SK-N-SH treated with all-trans-retinoic acid at 6 μM for 48 hours (cell line): ENCODE data around the gene CRIP1.

Source experiments
- ATAC-seq: fragments of 200-7000 bp; cut with Tn5 transposase; 3 replicates; pipeline ENCODE4 v1.9.1; 2020; ENCODE audit warnings: mild to moderate bottlenecking, moderate library complexity
- ARNTL ChIP-seq: fragments of 450-650 bp; formaldehyde crosslinking; IDR thresholded peaks from 2 replicates; pipeline ENCODE4 v1.5.0; 2020; ENCODE audit warnings: low read depth, mild to moderate bottlenecking, moderate library complexity, borderline replicate concordance
- CSDC2 ChIP-seq: fragments of 250-450 bp; sonication (Bioruptor Pico); IDR thresholded peaks from 2 replicates; pipeline ENCODE4 v1.5.0; 2020; ENCODE audit warnings: mild to moderate bottlenecking, moderate library complexity
- ESRRG ChIP-seq: fragments of 250-450 bp; sonication (Bioruptor Pico); IDR thresholded peaks from 2 replicates; pipeline ENCODE4 v1.6.1; 2021; ENCODE audit warnings: mild to moderate bottlenecking
- GLIS3 ChIP-seq: fragments of 250-450 bp; sonication (Bioruptor Pico); IDR thresholded peaks from 2 replicates; pipeline ENCODE4 v1.5.0; 2020; ENCODE audit warnings: mild to moderate bottlenecking, moderate library complexity
- ISL1 ChIP-seq: fragments of 250-450 bp; sonication (Bioruptor Pico); IDR thresholded peaks from 2 replicates; pipeline ENCODE4 v2.1.2; 2022; ENCODE audit warnings: mild to moderate bottlenecking, moderate library complexity
- OSR1 ChIP-seq: fragments of 250-450 bp; sonication (Bioruptor Pico); IDR thresholded peaks from 2 replicates; pipeline ENCODE4 v1.8.0; 2022; ENCODE audit warnings: moderate library complexity, mild to moderate bottlenecking, inconsistent platforms
- RARB ChIP-seq: fragments of 250-450 bp; sonication (Bioruptor Pico); IDR thresholded peaks from 2 replicates; pipeline ENCODE4 v1.8.0; 2021; ENCODE audit warnings: mild to moderate bottlenecking, moderate library complexity
- SNAI2 ChIP-seq: fragments of 250-450 bp; sonication (Bioruptor Pico); IDR thresholded peaks from 2 replicates; pipeline ENCODE4 v1.5.0; 2020; ENCODE audit warnings: mild to moderate bottlenecking, moderate library complexity
- ZC3H10 ChIP-seq: fragments of 250-450 bp; sonication (Bioruptor Pico); IDR thresholded peaks from 2 replicates; pipeline ENCODE4 v1.5.1; 2021; ENCODE audit warnings: mild to moderate bottlenecking, moderate library complexity
- ZFP3 ChIP-seq: fragments of 250-450 bp; sonication (Bioruptor Pico); IDR thresholded peaks from 2 replicates; pipeline ENCODE4 v1.5.0; 2020; ENCODE audit warnings: mild to moderate bottlenecking, moderate library complexity
- ZFP30 ChIP-seq: fragments of 450-650 bp; formaldehyde crosslinking; IDR thresholded peaks from 2 replicates; pipeline ENCODE4 v1.5.0; 2022; ENCODE audit warnings: mild to moderate bottlenecking, moderate library complexity
- ZNF8 ChIP-seq: fragments of 450-650 bp; formaldehyde crosslinking; IDR thresholded peaks from 2 replicates; pipeline ENCODE4 v1.5.0; 2020; ENCODE audit warnings: mild to moderate bottlenecking, moderate library complexity
- TF ChIP-seq, protein P1 (sequence below): fragments of 250-450 bp; sonication (Bioruptor Pico); IDR thresholded peaks from 2 replicates; pipeline ENCODE4 v1.8.0; 2020; ENCODE audit warnings: mild to moderate bottlenecking, moderate library complexity, borderline replicate concordance
- TF ChIP-seq, protein P2 (sequence below): fragments of 250-450 bp; sonication (Bioruptor Pico); IDR thresholded peaks from 2 replicates; pipeline ENCODE4 v1.5.1; 2020; ENCODE audit warnings: low read depth, mild to moderate bottlenecking, moderate library complexity
- TF ChIP-seq, protein P3 (sequence below): fragments of 250-450 bp; sonication (Bioruptor Pico); IDR thresholded peaks from 2 replicates; pipeline ENCODE4 v1.5.1; 2021; ENCODE audit warnings: mild to moderate bottlenecking, moderate library complexity
- TF ChIP-seq, protein P4 (sequence below): fragments of 250-450 bp; sonication (Bioruptor Pico); IDR thresholded peaks from 2 replicates; pipeline ENCODE4 v1.8.0; 2021; ENCODE audit warnings: low read depth, mild to moderate bottlenecking, moderate library complexity, borderline replicate concordance
- TF ChIP-seq, protein P5 (sequence below): fragments of 250-450 bp; sonication (Bioruptor Pico); IDR thresholded peaks from 2 replicates; pipeline ENCODE4 v1.5.0; 2020; ENCODE audit warnings: mild to moderate bottlenecking, moderate library complexity

The CRIP1 gene

DNA sequence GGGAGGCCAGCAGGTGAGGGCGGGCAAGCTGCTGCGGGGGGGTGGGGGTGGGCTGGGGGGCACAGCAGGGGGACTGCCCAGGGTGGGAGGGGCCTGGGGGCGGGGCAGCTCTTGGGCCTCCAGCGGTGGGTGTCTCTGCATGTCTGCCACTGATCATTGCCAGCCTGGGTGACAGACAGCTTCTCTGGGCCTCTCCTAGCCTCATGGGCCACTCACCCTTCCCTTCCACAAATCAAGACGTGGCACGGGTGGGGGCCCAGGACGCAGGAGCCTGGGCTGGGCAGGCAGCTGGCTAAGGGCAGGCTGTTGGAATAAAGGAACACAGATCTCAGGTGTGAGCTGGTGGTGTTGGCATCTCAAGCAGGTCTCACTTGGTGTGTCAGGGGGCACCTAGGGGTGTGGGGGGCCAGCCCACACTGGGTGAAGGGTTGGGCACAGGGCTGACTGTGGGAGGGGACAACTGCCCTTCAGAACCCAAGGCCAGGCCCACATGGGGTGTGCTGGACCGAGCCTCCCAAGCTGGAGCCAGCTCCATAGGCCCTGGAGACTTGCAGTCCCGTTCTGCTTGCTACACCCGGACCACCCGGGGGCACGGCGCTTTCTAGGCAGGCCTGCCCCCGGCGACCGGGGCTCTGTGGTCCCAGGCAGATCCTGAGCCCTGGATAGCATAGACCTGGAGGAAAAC is 7.4 kb downstream of the CRIP1 start:
- ATAC-seq, result no peak
- no peak for TF ChIP-seq GLIS3 (CRISPR knock-in tag)
- no peak for TF ChIP-seq RARB (CRISPR knock-in tag)
- no peak for TF ChIP-seq ZNF8 (CRISPR knock-in tag)
- TF ChIP-seq, protein P1, sequence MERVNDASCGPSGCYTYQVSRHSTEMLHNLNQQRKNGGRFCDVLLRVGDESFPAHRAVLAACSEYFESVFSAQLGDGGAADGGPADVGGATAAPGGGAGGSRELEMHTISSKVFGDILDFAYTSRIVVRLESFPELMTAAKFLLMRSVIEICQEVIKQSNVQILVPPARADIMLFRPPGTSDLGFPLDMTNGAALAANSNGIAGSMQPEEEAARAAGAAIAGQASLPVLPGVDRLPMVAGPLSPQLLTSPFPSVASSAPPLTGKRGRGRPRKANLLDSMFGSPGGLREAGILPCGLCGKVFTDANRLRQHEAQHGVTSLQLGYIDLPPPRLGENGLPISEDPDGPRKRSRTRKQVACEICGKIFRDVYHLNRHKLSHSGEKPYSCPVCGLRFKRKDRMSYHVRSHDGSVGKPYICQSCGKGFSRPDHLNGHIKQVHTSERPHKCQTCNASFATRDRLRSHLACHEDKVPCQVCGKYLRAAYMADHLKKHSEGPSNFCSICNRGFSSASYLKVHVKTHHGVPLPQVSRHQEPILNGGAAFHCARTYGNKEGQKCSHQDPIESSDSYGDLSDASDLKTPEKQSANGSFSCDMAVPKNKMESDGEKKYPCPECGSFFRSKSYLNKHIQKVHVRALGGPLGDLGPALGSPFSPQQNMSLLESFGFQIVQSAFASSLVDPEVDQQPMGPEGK (CRISPR knock-in tag), result no peak
- no peak for TF ChIP-seq ARNTL (CRISPR knock-in tag)
- TF ChIP-seq, protein P2, sequence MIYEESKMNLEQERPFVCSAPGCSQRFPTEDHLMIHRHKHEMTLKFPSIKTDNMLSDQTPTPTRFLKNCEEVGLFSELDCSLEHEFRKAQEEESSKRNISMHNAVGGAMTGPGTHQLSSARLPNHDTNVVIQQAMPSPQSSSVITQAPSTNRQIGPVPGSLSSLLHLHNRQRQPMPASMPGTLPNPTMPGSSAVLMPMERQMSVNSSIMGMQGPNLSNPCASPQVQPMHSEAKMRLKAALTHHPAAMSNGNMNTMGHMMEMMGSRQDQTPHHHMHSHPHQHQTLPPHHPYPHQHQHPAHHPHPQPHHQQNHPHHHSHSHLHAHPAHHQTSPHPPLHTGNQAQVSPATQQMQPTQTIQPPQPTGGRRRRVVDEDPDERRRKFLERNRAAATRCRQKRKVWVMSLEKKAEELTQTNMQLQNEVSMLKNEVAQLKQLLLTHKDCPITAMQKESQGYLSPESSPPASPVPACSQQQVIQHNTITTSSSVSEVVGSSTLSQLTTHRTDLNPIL (CRISPR knock-in tag), result no peak
- TF ChIP-seq, protein P3, sequence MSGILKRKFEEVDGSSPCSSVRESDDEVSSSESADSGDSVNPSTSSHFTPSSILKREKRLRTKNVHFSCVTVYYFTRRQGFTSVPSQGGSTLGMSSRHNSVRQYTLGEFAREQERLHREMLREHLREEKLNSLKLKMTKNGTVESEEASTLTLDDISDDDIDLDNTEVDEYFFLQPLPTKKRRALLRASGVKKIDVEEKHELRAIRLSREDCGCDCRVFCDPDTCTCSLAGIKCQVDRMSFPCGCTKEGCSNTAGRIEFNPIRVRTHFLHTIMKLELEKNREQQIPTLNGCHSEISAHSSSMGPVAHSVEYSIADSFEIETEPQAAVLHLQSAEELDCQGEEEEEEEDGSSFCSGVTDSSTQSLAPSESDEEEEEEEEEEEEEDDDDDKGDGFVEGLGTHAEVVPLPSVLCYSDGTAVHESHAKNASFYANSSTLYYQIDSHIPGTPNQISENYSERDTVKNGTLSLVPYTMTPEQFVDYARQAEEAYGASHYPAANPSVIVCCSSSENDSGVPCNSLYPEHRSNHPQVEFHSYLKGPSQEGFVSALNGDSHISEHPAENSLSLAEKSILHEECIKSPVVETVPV (CRISPR knock-in tag), result no peak
- TF ChIP-seq ZC3H10 (CRISPR knock-in tag), result no peak
- TF ChIP-seq ISL1 (CRISPR knock-in tag), result no peak
- no peak for TF ChIP-seq ZFP3 (CRISPR knock-in tag)
- no peak for TF ChIP-seq ESRRG (CRISPR knock-in tag)
- TF ChIP-seq OSR1 (CRISPR knock-in tag), result no peak

DNA sequence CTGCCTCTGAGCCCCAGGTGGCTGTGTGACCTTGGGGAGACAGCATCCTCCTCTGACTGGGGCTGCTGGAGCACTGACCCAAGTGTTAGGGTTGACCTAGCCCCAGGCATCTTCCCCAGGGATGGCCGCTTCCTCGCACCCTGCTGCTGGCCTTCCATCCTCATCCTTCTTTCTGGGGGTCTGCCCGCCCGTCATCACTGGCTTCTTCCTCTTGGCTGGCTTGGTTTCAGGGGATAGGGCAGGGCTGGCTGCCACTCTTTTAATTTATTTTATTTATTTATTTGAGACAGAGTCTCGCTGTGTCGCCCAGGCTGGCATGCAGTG is 7.9 kb downstream of the CRIP1 start:
- ATAC-seq, result no peak

DNA sequence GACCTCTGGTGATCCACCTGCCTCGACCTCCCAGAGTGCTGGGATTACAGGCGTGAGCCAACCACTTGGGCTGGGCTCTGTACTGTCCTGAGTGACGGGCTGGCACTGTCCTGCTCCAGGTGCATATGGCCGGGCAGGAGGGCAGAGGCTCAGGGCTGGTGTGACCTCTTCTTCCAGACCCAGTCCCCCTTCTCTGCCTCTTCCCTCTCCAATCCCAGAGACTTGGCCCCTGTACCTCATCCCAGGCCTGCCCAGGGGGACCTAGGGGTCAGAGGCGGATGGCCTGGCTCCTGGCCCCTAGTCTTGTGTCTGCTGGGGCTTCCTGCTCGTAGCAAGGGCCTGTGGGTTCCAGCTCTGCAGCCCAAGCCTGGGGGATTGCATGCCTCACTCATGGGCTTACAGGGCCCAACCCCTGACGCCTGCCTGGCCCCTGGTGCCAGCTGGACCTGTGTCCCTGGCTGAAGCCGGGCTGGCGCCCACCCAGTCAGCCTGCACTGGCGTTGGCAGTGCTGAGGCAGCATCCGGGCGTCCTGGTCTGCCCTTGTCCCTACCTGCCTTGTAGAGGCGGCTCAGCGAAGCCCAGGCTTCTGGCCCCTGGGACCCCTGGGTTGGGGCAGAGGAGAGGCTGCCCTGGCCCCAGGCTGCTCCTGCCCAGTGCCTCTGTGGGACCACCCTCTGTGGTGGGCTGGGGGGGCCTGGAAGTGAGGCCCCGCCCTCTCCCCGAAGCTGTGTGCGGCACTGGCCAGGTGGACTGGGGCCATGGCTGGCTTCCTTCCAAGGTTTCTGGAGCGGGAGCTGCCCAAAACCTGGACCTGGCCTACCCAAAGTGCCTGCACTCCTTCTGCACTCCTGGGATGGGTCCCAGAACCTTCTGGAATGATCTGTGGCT is 8.7 kb downstream of the CRIP1 start:
- TF ChIP-seq SNAI2 (CRISPR knock-in tag), result no peak
- TF ChIP-seq ESRRG (CRISPR knock-in tag), result no peak
- TF ChIP-seq ZFP30 (CRISPR knock-in tag), result no peak
- TF ChIP-seq, protein P4, sequence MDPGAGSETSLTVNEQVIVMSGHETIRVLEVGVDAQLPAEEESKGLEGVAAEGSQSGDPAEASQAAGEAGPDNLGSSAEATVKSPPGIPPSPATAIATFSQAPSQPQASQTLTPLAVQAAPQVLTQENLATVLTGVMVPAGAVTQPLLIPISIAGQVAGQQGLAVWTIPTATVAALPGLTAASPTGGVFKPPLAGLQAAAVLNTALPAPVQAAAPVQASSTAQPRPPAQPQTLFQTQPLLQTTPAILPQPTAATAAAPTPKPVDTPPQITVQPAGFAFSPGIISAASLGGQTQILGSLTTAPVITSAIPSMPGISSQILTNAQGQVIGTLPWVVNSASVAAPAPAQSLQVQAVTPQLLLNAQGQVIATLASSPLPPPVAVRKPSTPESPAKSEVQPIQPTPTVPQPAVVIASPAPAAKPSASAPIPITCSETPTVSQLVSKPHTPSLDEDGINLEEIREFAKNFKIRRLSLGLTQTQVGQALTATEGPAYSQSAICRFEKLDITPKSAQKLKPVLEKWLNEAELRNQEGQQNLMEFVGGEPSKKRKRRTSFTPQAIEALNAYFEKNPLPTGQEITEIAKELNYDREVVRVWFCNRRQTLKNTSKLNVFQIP (CRISPR knock-in tag), result no peak
- TF ChIP-seq CSDC2, result no peak
- TF ChIP-seq, protein P3 (CRISPR knock-in tag), result no peak
- TF ChIP-seq, protein P5, sequence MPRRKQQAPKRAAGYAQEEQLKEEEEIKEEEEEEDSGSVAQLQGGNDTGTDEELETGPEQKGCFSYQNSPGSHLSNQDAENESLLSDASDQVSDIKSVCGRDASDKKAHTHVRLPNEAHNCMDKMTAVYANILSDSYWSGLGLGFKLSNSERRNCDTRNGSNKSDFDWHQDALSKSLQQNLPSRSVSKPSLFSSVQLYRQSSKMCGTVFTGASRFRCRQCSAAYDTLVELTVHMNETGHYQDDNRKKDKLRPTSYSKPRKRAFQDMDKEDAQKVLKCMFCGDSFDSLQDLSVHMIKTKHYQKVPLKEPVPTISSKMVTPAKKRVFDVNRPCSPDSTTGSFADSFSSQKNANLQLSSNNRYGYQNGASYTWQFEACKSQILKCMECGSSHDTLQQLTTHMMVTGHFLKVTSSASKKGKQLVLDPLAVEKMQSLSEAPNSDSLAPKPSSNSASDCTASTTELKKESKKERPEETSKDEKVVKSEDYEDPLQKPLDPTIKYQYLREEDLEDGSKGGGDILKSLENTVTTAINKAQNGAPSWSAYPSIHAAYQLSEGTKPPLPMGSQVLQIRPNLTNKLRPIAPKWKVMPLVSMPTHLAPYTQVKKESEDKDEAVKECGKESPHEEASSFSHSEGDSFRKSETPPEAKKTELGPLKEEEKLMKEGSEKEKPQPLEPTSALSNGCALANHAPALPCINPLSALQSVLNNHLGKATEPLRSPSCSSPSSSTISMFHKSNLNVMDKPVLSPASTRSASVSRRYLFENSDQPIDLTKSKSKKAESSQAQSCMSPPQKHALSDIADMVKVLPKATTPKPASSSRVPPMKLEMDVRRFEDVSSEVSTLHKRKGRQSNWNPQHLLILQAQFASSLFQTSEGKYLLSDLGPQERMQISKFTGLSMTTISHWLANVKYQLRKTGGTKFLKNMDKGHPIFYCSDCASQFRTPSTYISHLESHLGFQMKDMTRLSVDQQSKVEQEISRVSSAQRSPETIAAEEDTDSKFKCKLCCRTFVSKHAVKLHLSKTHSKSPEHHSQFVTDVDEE (CRISPR knock-in tag), result no peak
- no peak for ATAC-seq

More for the DNA sequence above, 7.9 kb downstream of the CRIP1 start:
- no peak for TF ChIP-seq CSDC2
- no peak for TF ChIP-seq SNAI2 (CRISPR knock-in tag)
